UCSD-AML1 (cell line): Measurements from ENCODE around the gene SSBP1.
A peak's percentile ranks its signal among the peaks of the same experiment; 100 is the strongest.
"Not testable (repeated sequence)": the region's sequence is repeated elsewhere in the genome, so short reads cannot be mapped to it uniquely, and the experiment has no call there.

Source experiments
- DNase-seq: peaks from one replicate; lab custom pipeline; 2025; ENCODE audit not compliant: unreplicated experiment; lab: John Stamatoyannopoulos, UW

SSBP1 gene, protein sequence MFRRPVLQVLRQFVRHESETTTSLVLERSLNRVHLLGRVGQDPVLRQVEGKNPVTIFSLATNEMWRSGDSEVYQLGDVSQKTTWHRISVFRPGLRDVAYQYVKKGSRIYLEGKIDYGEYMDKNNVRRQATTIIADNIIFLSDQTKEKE

DNA sequence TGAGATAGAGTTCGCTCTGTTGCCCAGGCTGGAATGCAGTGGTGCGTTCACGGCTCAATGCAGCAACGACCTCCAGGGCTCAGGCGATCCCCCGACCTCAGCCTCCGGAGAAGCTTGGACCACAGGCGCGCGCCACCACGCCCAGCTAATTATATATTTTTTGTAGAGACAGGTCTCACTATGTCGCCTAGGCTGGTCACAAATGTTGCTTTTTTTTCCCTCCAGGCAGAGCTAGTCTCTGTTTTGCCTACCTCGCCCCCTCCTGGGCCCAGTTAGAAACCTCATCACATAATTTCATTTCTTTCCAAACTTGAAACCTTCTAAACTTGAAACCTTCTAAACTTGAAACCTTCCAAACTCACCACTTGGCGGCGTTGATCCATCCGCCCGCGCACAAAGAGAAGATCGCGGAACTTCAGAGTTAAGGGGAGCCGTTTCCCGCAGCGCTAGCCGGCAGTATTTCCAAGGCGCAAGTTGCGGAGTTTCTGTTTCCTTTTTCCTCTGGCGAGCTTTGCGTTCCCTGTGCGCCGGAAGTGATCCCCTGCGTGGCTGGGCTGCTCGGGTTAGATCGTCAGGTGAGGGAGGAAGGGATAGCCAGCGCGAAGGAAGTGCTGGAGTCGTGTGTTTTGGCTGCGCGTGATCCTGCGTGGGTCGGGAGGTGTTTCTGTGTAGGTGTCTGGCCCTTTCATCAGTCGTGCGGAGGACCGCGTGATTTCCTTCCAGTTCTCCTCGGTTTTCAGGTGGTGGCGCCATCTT lies at the start of gene SSBP1:
Gene SSBP1 (plus strand): TSS at position 523 of the 756 bp plus-strand sequence. CDS start 809 bp downstream, outside the sequence.
- peak; percentile 85 for DNase-seq

DNA sequence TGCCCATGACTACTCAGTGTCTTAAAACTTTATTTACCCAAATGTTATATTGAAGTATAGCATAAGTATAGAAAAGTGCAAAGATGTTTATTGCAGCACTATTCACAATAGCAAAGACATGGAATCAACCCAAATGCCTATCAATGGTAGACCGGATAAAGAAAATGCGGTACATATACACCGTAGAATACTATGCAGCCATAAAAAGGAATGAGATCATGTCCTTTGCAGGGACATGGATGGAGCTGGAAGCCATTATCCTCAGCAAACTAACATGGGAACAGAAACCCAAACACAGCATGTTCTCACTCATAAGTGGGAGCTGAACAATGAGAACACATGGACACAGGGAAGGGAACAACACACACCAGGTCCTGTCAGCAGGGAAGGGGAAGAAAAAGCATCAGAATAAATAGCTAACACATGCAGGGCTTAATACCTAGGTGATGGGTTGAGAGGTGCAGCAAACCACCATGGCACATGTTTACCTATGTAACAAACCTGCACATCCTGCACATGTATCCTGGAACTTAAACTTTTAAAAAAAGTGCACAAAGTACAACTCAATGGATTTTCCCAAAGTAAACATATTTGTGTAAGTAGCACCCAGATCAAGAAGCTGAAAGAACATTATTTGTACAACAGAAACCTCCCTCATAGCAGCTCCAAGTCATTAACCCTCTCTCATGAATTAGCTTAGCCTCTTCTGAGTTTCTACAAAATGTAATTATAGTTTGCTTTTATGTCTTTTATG lies 48.9 kb upstream of the SSBP1 start:
- not testable (repeated sequence) for DNase-seq

DNA sequence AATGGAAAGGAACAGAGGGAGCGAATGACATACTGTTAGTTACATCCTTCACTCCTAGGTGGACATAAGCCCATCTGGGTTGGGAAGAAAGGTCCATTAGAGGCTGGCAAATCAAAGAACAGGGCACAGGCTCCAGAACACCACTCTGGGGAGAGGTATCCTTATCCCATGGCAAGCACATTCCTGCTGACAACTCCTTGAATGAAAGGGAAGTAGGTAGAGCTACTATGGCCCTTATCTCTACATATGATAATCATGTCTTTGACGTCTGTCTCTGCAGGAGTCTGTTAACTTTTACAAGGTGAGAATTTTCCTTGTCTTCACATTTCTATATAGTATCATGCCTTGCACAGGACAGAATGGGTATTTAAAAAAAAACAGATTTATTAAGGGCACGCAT lies 46.6 kb upstream of the SSBP1 start:
- no peak for DNase-seq

DNA sequence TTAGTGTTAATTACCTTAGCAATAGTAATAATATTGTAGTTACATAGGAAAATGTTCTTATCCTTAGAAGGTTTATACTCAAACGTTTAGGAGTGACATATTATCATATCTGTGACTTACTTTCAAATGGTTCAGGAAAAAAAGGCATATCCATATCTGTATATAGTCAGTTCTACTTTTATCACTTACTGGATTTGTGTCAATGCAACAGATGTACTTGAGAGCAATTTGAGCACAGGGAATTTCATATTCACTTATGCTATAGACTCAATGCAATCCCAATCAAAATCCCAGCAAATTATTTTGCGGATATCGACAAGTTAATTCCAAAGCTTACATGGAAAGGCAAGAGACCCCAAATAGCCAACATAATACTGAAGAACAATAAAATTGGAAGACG lies 46.2 kb upstream of the SSBP1 start:
- no peak for DNase-seq

DNA sequence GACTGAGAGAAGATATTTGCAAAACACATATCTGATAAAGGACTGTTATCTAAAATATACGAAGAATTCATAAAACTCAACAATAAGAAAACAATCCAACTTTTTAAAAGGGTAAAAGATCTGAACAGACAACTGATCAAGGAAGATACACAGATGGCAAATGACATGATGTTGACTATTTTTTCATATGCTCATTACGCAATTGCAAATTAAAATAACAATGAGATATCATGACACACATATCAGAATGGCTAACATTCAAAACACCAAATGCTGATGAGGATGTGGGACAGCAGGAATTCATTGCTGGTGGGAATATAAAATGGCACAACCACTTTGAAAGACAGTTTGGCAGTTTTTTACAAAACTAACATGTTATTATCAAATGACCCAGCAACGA lies 45.1 kb upstream of the SSBP1 start:
- DNase-seq: no peak

DNA sequence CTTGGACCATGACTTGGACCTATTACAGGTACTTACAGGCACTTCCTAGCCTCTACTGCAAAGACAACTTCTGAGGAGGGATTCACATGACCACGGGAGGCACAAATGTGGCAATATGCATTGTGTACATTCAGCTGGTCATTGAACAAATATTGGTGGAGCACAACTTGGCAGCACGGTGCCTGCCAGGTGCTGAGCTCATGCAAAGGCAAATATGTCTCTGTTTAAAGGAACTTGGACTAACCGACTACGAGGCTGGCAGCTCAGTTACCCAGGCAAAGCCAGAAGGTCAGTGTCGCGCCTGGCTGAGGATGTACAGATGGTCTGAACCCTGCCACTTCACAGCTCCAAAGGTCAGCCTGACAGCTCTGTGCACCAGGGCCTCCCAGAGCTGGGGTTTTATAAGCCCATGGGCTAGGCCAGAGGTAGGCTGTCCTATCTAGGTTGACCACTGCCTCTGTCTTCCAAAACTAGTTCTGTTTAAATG lies 42.3 kb upstream of the SSBP1 start:
- no peak for DNase-seq

DNA sequence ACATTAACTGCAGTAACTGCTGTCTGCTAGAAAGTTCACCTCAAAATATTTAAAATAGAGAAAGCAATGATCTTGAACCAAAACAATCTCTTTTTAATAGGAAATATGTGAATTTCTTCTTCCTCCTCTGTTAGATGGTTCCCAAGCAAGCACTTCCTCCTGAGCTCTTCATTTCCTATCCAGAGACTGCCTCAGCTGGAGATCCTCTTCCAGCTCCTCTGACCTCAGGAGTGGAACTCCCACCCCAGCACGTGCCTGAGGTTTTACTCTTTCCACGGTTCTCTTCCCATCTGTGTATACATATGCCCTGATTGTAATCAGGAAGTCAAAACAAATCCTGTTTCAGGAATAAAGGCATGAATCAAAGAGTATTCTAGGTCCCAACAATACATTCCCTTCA lies 41.8 kb upstream of the SSBP1 start:
- DNase-seq: no peak

DNA sequence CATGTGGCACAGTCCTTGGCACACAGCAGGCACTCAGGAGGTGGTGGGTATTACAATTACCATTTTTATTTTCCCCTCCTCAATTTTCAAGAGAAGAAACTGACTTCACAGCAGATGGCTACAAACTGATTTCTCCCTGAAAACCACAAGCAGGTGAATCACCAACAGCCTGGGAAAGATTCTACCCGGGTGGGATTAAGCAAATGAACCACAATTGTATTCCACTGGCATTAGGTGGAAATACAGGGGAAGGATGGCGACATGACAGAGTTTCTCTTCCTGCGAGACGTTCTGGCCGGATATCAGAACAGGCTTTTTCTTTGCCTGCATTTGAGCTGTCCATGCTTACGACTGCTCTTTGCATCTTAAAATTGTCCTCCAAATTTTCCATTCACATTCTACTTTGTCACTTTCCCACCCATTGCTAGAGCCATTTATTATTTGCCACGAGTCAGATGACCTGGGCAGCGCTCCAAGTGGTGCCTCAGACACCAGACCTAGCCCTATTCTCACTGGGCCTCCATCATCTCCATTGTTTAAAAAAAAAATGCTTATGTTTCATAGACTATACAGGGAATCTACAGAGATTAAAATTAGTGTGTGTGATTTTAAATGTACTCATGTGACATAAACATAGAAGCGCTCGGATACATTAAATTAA lies 40.8 kb upstream of the SSBP1 start:
- DNase-seq: no peak

DNA sequence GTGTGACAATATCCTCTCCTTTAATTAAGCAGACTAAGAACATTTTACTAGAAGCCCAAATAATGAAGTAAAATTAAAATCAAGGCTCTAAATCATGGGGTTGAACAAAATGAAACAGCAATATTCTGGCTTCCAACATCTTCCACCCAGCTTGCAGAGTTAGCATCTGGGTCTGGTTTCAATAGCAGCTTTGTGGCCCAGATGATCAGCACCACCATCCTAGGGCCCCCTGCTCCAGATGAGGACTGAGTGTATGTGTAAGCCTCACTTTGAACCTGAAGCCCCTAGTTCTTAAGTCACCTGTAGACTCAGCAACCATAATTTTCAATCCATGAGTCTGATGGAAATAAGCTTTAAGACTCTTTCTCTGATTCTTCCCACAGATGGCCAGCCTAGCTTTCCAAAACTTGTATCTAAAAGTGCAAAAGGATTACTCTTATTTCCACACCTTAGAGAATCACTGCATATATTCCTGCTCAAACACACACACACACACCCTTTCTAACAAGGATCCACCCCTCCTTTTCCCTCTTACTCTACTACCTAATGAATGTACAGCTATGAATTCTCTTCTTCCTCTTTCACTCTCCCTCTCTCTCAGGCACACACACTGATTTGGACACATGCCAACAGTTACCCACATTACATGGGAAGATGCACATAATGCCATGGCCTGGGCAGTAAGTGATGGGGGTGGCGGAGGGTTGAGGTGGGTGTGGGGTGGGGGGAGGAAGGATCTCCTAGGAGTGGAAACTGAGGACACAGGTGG lies 39.7 kb upstream of the SSBP1 start:
- no peak for DNase-seq

DNA sequence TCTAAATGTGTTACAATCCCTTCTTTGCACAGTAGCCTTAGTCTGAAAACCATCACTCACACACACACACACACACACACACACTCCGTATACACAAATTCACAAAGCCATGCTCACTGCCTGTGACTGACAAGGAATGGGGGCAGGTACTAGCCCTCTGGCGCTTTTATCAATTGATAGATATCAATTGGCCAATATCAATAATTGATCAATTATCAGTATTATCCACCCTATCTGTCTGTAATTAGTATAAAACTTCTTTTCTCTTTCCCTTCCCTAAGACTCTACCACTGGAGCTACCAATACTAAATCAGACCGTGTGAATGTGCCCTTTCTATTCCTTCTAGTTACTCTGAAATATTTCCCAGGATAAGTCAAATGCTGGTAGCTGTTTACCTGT lies 38.3 kb upstream of the SSBP1 start:
- no peak for DNase-seq

DNA sequence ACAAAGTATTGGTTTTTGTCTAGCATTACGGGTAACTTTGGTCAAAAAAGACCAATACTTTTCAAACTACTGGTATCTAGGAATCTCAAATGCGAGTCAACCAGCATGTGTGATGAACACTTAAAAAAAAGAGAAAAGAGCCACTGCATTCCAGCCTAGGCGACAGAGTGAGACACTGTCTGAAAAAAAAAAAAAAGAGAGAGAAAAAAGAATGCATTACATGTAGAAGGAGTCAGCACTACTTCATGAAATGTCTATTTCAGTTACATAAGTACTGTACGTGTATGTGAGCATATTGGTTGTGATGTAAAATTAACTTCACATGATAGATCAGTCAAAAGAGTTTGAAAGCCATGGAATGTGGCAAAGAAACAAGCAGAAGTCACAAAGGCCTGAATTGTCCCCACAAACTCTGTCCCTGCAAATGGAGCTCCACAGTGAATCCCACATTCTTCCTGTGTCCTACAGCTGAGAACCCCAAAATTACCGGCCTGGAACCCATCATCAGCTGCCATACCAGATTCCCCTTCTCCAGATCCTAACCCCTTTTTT lies 37.8 kb upstream of the SSBP1 start:
- DNase-seq: no peak

DNA sequence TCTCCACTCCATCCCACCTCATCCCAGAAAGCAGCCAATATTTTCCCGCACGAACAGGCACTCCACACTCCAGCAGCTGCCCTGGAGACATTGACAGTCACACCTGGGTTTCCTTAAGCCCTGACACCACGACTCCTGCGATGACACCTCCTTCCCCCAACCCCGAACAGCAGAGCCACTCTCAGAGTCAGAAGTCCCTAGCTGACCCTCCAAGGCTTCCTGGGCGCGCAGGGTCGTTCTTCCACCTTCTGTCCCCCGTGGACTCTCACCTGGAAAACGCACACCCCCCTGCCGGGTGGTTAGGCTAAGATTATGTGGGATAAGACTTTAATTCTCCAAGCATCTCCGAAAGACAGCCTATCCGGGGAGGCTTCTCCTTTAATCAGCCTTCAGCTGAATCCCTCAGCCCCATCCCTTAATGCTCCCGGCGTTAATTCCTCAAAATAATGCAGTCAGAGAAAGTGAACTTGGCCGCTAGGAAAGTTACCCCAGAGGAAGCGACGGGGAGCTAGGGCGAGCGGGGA lies 37.2 kb upstream of the SSBP1 start:
- DNase-seq: no peak

DNA sequence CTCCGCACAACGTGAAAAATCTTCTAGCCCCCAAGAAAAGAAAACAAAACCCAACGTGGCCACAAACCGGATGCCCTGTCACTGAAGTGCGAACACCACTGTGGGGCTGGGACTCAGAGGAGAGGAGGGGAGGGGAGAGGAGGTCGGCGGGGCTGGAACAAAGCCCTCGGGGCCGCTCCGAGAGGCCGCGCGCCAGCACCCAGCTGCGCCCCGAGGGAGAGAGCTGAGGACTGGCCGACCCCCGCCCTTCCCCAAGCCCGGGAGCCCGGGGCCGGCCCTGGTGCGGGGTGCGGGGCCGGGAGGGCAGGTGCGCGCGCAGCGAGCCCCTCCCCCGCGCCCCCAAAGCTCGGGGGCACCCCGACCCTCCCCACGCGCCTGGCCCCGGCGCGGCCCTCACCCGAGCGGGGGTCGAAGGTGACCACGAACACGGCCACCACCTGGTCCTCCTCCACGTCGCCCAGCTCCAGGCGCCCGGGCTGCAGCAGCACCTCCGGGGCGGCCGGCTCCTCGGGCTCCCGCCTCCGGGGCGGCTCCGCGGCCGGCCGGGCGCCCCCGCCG lies 36.6 kb upstream of the SSBP1 start:
- DNase-seq: peak; percentile 19

DNA sequence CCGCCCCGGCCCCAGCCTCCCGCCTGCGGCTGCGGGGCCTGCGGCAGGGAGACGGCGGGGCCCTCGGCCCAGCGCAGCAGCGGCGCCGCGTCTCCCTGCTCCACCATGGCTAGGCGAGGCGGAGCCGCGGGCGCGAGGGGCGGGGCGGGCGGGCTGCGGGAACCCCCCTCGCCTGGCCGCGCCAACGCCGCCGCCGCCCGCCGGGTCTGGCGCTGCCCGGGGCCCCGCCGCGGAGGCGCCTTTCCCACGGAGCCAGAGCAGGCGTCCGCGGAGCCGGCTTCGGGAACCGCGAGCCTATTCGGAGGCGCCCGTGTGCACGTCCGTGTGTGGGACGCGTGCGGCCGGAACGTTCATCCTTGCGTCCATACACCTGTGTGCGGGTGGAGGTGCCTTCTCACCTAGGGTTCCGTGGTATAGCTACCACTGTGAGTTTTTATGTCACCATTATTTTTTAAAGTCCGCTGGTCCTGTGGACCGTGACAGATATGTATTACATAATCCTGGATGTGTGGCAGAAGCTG lies 36.1 kb upstream of the SSBP1 start, which contains the start of gene DENND11:
Gene DENND11 (minus strand): TSS at position 120 of the 521 bp plus-strand sequence. CDS start 13 bp downstream, at position 107.
- DNase-seq: peak; percentile 22

DNA sequence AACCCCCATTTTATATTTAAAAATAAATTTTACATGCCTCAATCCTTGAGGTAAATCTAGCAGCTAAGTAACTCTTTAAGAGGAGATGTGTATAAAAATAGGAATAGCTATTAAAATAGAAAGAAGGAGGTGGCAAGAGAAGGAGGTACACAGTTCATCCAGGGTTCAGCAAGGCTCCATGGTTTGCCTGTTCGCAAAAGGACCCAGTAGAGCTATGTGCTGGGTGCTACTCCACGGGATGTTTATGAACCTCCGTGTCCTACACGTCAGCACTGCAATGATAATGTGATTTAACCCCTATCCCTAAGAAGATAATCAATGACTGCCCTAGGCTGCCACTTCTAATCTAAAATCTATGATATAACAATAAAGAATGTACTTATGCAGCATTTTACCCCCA lies 35.3 kb upstream of the SSBP1 start:
- no peak for DNase-seq

DNA sequence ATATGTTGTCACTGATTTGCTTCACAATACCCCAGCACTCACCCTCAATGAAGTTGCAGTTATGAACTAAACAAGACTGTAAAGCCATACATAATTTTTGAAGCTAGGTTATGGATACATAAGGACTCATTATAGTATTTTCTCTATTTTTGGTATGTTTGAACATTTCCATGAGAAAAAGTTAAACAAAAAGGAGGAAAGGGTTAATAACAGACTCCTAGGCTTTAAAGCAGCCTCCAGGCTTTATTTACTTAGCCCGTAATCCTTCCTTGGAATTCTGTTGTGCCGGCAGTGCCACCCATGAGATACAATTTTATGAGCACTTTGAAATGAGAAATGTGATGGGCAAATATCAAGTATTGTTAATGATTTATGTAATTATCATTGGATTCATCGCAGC lies 34.0 kb upstream of the SSBP1 start:
- DNase-seq: no peak

DNA sequence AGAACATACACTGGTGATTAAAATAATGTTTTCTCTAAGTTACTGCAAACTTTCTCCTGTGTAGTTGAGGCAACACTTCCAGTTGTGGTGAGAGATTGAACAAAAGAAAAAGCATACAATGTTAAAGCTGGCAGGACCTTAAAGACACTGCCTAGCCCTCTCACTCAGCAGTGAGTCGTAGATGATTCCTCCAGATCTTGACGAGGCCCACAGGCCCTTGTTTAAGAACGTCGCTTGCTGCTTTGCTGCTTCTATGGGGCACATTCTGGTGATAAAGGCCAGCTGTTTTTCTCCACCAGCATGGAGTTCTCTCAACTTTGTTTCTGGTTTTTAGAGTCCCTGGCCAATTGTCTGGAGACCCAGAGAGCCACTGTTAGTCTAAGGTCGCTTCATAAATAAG lies 33.4 kb upstream of the SSBP1 start:
- no peak for DNase-seq

DNA sequence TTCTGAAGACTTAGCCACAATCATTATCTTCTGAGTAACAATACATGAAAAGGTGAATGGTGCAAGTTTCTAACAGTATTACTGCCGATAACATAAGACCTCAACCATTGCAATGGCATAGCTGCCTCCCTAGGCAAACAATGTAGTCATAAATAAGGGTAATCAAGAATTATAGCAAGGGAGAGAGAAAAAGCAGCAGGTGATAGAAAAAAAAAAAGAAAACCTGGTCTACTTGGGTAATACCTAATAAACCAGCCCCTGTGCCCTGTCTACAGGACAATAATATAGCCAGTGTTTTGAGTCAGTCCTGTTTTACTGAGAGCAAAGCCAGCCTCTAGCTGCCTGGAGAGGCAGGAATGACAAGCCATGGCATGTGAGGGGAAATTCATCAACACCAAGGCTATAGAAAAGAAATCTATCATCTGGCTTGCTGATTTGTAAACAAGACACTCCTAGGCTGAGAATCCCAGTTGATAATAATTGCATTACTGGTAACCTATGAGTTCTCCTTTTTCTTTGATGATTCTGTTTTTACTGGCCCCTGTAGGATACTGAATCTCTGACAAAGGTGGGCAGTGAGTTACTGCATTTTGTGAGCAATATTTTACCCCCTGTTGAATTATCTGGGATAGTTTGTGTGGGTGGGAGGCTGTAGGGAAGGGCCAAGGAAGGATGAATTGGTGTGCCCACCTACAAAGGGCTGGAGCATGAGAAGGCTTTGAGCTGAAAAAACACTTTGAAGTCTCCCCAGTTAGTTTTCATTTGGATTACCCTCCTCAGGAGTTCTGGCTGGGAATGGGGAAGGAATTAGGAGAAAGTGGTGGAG lies 31.7 kb upstream of the SSBP1 start:
- no peak for DNase-seq

DNA sequence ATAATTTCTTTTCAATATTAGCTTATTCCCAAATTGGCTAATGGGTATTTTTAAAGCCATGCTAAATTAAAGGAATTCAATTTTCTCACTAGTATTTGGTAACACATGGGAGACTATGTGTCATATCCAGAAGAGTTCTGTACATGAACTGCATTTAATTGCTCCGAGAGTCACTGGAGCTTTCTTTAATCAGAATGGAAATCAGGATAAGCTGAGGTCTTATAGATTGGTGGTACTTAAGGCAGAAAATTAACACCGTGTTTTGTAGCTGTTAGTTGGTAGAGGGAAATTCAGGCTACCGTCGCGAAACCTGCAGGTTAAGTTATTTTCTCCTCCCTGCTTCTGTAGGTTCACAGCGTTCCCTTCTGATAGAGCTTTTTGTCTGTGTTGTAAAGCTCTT lies 29.8 kb upstream of the SSBP1 start, which contains the start of gene WEE2:
Gene WEE2 (plus strand): TSS at position 3 of the 400 bp plus-strand sequence. CDS start 406 bp downstream, outside the sequence.
- DNase-seq: no peak
